BE2C (cell line): Measurements from ENCODE around the gene GPRIN3.

Experiments
- DNase-seq: peaks from one replicate; pipeline ENCODE4 v3.0.0-alpha.2; 2020
- H3K27me3 ChIP-seq: fragments of 250-450 bp; sonication (Bioruptor Pico); 2 replicates; pipeline ENCODE4 v1.5.1; 2020; ENCODE audit warnings: mild to moderate bottlenecking
- H3K36me3 ChIP-seq: fragments of 250-450 bp; sonication (Bioruptor Pico); 2 replicates; pipeline ENCODE4 v1.5.1; 2020; ENCODE audit warnings: mild to moderate bottlenecking
- H3K4me1 ChIP-seq: fragments of 250-450 bp; sonication (Bioruptor Pico); 2 replicates; pipeline ENCODE4 v1.5.1; 2020
- H3K4me3 ChIP-seq: 2 replicates; pipeline ENCODE4 v1.5.1; 2011; ENCODE audit warnings: low read depth, low read length
- H3K9me3 ChIP-seq: fragments of 250-450 bp; sonication (Bioruptor Pico); 2 replicates; pipeline ENCODE4 v1.5.1; 2020
- CTCF ChIP-seq: IDR thresholded peaks from 2 replicates; pipeline ENCODE4 v1.5.1; 2012; ENCODE audit warnings: mild to moderate bottlenecking, low read depth, low read length

GPRIN3 gene

GRCh38 chr4:89299153-89299791 lies 8.3 kb downstream of the GPRIN3 start:
- Histone ChIP-seq H3K4me1 (no peaks in the 10 kb centered on the region), H3K27me3 (peaks cover 16% of the 10 kb centered on the region), H3K4me3 (no peak overlapping the region), H3K9me3 (no peaks in the 10 kb centered on the region), H3K36me3 (no peaks in the 10 kb centered on the region)
- no peak for TF ChIP-seq CTCF
- no peak for DNase-seq

GRCh38 chr4:89298788-89299152 lies 8.8 kb downstream of the GPRIN3 start:
- H3K9me3 ChIP-seq = no peaks in the 10 kb centered on the region
- no peak for TF ChIP-seq CTCF
- H3K4me1 ChIP-seq = no peaks in the 10 kb centered on the region
- peaks cover 18% of the 10 kb centered on the region for H3K27me3 ChIP-seq
- H3K4me3 ChIP-seq = no peak overlapping the region
- DNase-seq = no peak
- no peaks in the 10 kb centered on the region for H3K36me3 ChIP-seq

DNA sequence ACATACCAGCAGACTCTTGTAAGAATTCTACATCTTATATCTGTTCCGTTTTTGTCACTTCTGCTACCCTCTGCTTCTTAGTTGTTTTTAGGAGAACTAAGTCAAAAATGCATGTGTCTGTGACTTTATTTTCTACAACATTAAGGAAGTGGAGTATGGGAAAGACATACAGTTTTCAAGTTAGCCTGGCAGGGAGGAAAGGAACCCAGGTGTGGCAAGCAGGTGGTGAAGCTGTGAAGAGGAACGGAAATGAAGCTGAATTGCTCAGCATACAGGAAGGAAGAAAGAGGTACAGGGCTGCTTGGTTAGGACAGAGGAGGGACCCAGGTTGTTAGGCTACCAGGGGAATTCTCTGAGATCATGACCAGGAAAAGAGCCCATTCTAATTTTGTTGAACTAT lies 9.4 kb downstream of the GPRIN3 start:
- Histone ChIP-seq H3K27me3 (peaks cover 23% of the 10 kb centered on the region), H3K36me3 (no peaks in the 10 kb centered on the region), H3K4me1 (no peaks in the 10 kb centered on the region), H3K4me3 (no peak overlapping the region), H3K9me3 (no peaks in the 10 kb centered on the region)
- TF ChIP-seq CTCF = no peak
- no peak for DNase-seq

DNA sequence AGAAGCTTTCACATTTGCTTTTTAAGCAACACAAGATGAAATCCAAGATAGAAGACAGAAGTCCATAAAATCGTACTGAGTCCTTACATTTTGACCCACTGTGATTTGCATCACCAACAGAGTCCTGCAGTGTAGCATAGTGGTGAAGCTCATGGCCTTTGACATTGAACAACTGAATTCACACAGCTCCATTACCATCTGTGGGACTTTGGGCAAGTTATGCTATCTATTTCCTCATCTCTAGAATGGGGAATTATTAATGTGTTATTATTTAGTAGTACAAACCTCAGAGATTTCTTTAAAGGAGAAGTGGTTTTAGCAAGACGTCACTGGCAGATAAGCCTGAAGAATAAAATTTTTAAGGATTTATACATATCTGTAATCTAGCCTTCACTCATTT lies 10.7 kb downstream of the GPRIN3 start:
- H3K9me3 ChIP-seq = no peaks in the 10 kb centered on the region
- H3K36me3 ChIP-seq = no peaks in the 10 kb centered on the region
- DNase-seq = no peak
- peaks cover 23% of the 10 kb centered on the region for H3K27me3 ChIP-seq
- TF ChIP-seq CTCF = no peak
- no peaks in the 10 kb centered on the region for H3K4me1 ChIP-seq
- no peak overlapping the region for H3K4me3 ChIP-seq

- no peaks in the 10 kb centered on the region for H3K9me3 ChIP-seq
- H3K27me3 ChIP-seq = peaks cover 23% of the 10 kb centered on the region
- no peaks in the 10 kb centered on the region for H3K4me1 ChIP-seq
- no peak for TF ChIP-seq CTCF
- no peaks in the 10 kb centered on the region for H3K36me3 ChIP-seq
- H3K4me3 ChIP-seq = no peak overlapping the region
- DNase-seq = no peak
These were observed 11.2 kb downstream of the GPRIN3 start for GRCh38 chr4:89296399-89296798.

DNA sequence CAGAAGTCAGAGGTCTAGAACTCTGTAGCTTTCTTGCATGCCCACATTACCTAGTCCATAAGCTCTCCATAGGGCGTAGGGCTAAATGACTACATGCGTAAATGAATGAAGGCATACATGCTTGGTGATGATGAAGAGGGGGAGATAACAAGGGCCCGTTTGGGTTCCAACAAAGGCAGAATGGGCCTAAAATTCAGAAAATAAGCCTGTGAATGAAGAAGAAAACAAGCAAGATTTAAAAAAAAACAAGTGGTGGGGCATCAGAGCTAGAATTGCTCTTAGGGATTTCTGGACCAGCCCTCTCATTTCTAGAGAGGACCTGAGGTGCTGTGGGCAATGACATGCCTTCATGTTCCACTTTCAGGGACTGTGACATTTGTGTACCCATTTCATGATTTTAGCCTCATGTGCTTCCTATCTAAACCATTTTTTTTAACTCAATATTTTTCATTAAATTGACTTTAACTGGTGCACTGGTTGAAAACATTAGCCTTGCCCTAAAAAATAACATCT lies 12.1 kb downstream of the GPRIN3 start:
- H3K4me1 ChIP-seq = no peaks in the 10 kb centered on the region

More for the DNA sequence above, 12.1 kb downstream of the GPRIN3 start:
- no peaks in the 10 kb centered on the region for H3K36me3 ChIP-seq
- peaks cover 23% of the 10 kb centered on the region for H3K27me3 ChIP-seq
- no peaks in the 10 kb centered on the region for H3K9me3 ChIP-seq
- no peak overlapping the region for H3K4me3 ChIP-seq
- TF ChIP-seq CTCF = no peak
- DNase-seq = no peak
